ENCODE measurements around the gene LPCAT3. TPM values are rescaled to one million over a fixed set of nuclear protein-coding genes. Genes with fewer than 3 reads are reported as not detected.

Gene LPCAT3
- total and polyA plus RNA-seq, 2 of the 13 experiments (the other 11 are each of a cell fraction or from before 2014, with no cell fraction given), result 44.5 to 64.3 TPM

GRCh38 chr12:6943722-6944380 lies 74.4 kb downstream of the LPCAT3 start, which contains the start of the genes C12orf57 and RNU7-1 (continued):
- TF ChIP-seq AHDC1 (CRISPR knock-in tag; IDR thresholded peaks at IDR 0.05; ENCODE audit: borderline replicate concordance), result peak; percentile 69; the same call in 1 of the 2 replicates
- TF ChIP-seq KDM1A (CRISPR knock-in tag; IDR thresholded peaks at IDR 0.05), result no peak
- no peak for TF ChIP-seq ZNF407 (CRISPR knock-in tag; IDR thresholded peaks at IDR 0.05; ENCODE audit: not compliant biosample characterization)
- TF ChIP-seq RBM22 (optimal IDR thresholded peaks at IDR 0.05; ENCODE audit: low read length), result peak; percentile 96
- TF ChIP-seq CBFB (CRISPR knock-in tag; IDR thresholded peaks at IDR 0.05), result peak; percentile 42; the same call in 1 of the 2 replicates
- TF ChIP-seq ZSCAN20 (CRISPR knock-in tag; IDR thresholded peaks at IDR 0.05; ENCODE audit: borderline replicate concordance), result no peak
- no peak for TF ChIP-seq ZFAT (CRISPR knock-in tag; conservative IDR thresholded peaks at IDR 0.05)
- TF ChIP-seq PRDM10 (CRISPR knock-in tag; IDR thresholded peaks at IDR 0.05; ENCODE audit: low read depth), result no peak
- TF ChIP-seq ZFY (CRISPR knock-in tag; IDR thresholded peaks at IDR 0.05), result no peak; the same call in 1 of the 2 replicates

Data from HepG2 (cell line).